HG03280 (cell line): ENCODE data around the gene IMMT.
"Not testable (repeated sequence)": the region's sequence is repeated elsewhere in the genome, so short reads cannot be mapped to it uniquely, and the experiment has no call there.

Experiments used
- ATAC-seq: cut with Tn5 transposase; IDR thresholded peaks from one replicate; pipeline ENCODE4 v1.9.1; 2021; ENCODE audit warnings: mild to moderate bottlenecking, moderate library complexity; ENCODE audit not compliant: unreplicated experiment

IMMT gene

DNA sequence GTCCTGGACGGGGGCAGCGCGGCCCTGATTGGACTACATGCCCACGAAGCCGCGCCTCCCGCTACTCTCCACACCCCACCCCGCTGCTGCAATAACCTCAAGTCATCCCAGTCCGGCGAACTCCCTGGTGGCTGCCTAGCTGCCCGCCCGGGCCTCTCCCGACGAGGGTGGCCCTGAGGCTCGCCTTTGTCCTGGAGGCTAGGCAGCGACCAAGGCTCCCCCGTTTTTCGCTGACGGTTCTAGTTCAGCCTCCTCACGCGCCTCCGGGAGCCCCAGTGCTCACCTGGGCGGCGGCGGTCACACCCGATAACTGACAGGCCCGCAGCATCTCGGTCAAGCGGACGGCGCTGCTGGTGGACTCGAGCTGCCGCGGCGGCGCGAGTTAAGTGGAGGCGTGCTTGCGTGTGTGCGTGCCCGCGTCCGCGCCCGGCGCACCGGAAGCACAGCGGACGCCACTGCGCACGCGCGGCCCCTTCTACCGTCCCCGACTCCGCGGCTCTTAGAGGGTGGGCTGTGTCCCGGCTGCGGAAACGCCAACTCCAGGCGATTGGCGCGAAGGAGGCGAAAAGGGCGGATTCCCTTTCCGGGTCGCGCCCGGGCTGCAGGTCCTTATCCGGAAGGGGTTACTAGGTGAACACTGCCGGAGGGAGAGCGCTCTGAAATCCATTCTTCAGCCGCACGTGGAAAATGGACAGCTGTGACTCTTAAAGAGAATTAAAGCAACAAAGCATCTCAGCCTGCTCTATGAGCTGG is at the start of gene IMMT:
Gene IMMT, minus strand, starts transcription at position 408 of the 753 bp plus-strand sequence. Its CDS starts 80 bp downstream, at position 328.
- peak; percentile 88 for ATAC-seq

DNA sequence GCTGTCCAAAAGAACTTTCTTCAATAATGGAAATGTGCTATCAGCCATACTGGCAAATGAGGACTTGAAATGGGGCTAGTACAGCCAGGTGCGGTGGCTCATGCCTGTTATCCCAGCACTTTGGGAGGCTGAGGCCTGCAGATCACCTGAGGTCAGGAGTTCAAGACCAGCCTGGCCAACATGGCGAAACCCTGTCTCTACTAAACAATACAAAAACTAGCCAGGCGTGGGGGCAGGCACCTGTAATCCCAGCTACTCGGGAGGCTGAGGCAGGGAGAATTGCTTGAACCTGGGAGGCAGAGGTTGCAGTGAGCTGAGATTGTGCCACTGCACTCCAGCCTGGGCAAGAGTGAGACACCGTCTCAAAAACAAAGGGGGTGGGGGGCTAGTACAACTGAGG is 49.5 kb upstream of the IMMT start:
- not testable (repeated sequence) for ATAC-seq

DNA sequence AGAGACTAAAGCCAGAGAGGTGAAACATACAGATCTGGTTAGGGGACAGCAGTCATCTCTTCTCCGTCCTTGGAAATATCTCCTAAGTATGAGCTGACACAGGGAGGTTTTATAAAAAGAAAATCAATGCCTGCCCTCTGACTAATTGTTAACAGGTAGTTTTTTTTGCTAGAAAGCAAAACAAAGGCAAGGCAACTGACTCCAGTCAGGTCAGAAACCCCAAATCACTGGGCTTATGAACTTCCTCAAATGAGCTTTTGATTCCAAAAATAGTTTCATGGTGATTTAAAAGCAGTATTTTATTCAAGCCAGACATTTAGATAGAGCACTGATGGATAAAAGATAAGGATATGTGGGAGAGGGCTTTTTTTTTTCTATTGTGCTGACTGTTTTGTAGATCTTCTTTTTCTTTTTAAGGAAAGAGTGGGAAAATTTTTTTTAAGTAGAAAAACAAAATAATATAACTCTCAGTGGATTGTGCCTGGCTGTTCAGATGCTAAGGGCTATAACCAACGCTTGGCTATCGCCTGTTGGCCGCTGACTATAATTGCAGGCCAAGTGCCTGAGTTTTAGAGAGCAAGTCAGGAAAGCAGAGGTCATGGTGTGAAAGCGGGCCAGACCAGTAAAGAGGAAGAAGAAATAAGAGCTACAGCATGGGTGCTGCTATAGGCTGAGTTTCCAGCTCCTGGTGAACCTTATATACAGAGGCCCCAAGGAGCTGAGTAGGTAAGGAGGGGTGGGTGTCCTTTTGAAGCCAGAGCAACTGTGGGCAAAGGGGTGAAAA is 48.9 kb upstream of the IMMT start:
- ATAC-seq, result no peak

DNA sequence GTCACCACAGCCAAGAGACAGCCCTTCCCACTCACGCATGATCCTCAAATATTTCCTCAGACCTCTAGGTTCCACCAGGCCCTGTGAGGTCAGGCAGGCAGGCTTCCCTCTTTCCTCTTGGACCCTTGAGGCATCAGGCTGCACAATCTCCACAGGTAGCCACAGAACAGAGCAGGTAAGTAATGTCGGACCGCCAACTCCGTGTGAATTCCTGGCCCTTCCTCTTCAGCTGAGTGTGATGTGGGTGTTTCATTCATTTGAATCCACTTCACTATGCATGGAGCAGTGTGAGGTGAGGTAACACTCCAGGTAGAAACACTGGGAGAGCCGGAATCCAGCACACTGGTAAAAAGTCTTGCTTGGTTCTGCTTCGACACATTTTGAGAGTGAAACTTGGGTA is 48.0 kb upstream of the IMMT start:
- no peak for ATAC-seq

DNA sequence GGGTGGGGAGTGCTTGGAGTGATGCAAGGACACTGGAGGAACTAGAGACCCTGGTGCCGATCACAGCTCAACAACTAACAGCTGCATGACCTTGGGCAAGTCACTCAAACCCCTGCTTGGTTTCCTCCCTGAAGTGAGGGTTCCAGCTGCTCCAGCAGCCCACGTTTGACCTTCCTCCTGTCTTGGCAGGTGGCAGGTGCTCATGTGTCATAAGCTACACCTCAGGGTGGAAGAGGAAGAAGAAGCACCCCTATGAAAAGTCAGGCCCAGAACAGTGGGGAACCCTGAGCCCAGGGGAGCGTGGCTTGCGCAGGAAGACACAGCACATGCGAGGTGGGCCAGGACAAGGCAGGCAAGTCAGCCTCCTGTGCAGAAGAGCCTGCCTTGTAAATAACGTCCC is 46.3 kb upstream of the IMMT start:
- ATAC-seq, result no peak

DNA sequence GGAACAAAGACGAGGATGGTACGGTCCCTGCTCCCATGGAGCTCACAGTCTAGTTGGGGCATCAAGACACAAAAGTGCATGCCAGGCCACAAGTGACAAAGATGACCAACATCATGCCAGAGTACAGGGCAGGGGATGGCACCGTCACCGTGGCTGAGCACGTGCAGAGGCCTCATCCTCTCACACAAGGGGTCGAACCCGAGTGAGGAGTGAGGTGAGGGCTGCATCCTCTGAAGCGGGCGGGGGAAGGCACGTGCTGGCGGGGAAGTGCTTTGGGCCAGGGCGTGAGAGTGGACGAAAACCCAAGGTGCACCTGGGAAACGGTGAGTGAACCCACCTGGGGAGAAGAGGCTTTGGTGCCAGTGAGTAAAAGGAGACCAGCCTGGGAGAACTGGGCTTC is 45.0 kb upstream of the IMMT start:
- no peak for ATAC-seq

DNA sequence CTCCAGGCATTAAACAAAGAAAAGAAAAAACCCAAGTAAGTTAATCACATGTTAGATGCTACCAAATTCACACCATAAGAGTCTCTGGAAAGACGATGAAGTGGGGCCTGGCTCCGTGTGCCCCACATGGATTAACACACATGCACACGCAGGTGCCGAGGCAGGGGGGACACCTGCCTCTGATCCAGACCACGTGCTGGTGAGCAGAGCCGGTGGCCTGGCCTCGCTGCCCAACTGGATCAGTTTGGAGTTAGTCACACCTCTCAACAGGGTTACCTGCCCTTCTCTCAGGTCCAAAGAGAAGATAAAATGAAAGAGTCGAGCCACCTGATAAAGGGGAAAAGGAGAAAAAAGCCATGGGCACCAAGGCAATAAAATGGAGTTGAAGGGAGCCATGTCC is 44.5 kb upstream of the IMMT start:
- no peak for ATAC-seq

DNA sequence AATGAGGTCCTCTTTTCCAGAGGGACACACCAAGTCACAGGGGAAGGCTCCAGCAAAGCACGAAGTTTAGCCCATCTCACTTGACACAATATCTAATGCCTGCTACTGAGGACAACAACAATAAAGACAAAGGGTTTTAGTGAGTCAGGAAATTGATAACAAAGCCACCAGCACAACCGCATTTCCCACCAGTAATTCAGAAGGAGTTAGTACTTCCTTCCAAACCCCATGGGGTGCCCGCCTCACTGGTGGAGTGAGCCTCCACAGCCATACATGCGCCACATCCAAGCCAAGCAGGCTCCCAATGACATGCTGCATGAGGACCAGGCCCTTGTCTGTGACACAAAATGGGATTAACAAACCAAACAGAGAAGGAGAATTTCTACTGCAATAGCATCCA is 44.1 kb upstream of the IMMT start:
- no peak for ATAC-seq

DNA sequence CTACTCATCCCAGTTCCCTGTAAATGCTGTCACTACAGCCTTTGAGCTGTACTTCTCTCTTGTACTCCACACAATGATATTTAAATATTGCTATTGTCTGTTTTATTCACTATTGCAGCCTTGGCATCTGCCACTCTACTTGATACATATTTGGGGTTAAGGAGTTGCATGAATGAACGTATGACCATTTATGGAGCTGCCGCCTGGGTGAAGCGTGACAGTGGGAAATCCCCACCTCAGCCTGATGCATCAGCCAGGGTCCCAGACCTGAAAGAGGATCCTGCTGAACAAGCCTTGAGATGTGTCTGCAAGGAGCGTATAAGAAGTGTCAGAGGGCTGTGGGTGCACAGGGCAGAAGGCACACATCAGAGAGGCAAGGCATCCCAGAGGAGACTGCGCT is 43.1 kb upstream of the IMMT start:
- ATAC-seq, result peak; percentile 74

DNA sequence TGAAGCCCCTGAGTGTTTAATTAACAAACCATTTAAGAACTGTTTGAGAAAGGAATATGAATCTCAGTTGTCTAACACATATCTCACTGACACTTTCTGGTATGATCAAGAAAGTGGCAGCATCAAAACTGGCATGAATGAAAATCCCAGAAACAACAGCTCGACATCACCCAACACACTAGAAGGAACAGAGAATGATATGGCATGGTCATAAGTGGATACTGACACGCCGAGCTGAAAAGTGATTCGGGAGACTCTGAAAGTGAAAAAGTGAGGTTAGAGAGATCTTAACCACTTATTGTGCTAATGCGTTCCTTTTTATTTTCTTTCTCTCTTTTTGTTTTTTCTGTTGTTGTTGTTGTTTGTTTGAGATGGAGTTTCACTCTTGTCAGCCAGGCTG is 41.9 kb upstream of the IMMT start:
- no peak for ATAC-seq

DNA sequence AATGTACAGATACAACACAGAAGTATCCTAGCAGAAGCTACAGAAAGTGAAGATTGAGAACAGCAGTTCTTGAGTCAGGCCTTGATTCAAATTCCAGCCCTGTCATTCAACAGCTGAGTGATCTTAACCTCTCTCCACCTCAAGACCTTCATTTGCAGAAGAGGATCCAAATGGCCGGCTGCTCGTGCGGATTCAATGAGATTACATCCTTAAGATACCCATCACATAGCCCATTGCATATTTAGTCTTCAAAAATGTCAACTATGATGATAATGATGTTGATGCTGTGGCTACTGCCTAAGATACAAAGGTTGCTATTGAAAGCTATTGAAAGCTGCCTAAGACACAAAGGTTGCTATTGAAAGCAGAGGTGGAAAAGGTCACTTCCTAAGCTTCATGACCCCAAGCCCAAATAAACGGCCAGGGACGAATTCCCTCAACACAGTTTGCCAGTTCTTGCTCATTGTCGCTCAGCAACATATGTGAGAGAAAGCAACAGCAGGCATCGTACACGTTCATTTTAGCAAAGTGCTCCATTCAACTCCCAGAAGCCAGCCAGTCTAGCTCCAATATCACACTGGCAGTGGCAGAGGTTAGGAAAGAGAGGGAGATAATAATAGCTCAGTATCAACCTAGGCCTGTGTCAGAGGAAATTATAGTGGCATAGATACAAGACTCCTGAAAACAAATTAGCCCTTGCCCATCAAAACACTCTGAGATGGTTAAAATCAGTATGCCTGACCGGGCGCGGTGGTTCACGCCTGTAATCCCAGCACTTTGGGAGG is 40.1 kb upstream of the IMMT start:
- ATAC-seq, result no peak

DNA sequence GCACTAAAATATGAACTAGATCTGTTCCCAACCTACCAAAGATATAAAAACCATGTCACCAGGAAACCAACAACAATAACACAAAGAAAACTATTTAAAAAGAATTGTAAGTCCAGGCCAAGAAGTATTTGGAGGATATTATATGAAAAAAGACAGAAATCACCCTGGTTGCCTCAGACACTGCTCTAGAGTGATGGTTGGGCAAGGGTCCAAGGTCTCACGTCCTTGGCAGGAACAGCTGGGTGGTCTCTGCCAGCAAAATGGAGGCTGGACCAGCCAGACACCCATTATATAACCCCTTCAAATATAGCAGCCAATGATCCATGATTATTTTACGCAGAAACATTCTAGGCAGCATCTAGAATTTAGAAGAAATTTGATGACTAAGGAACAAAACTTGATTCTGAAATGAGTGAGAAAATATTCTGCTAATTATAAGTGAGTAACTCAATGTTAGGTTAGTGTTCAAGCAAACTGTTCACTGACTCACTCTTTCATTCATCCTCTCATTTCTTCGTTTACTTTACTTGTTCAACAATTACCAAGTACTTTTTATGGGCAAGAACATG is 39.4 kb upstream of the IMMT start:
- ATAC-seq, result no peak

DNA sequence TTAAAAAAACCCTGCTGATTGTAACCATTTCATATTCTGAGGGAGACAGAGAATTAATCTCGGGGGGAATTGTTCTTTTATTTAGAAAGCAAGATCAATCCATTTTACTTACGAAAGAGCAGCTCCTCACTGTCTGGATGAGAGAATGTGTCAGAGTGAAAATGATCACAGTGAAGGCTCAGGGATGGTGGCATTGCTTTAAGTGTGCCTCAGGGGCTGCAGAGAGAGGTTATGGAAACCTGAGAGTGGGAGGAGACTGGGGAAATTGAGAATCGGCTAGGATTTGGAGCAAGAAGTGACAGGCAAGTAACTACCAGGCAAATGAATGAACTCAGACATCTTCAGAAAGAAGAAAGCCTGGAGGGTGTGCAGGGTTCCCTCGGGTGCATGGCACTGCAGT is 38.2 kb upstream of the IMMT start:
- ATAC-seq, result no peak

DNA sequence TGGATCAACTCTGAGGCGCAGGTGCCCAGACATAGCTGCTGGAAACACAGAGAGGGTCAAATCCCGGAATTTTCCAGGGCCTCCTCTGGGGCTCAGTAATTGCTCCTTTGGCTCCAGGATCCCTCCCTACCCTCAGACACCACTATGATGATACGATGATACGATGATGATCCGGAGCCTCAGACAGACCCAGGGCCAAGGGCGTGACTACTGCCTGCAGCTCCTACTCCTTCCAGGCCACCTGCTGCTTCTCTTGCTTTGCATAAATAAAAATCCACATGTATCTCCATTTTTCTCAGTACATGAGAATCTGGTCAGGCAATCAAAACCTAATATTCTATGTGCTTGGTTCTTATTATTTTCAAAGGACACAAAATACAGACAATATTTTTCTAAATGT is 37.6 kb upstream of the IMMT start:
- ATAC-seq, result no peak

DNA sequence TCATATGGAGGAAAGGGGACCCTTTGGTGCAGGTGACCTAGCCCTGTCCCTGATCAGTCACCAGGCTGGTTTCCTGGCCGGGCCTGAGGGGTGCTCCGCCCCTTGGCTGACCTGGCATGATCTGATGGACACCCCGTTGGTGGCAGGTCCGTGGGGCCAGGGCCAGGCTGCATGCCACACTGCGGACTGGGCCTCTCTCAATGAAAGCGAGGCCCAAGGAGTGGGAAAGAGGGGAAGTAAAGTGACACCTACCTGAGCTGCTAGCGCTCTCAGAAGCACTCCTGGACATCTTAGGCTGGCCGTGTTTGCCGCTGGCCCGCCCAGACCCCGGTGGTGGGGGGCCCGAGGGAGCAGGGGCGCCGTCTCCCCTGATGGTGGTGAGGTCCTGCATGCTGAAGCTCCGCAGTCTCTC is 37.1 kb upstream of the IMMT start:
- ATAC-seq, result no peak

DNA sequence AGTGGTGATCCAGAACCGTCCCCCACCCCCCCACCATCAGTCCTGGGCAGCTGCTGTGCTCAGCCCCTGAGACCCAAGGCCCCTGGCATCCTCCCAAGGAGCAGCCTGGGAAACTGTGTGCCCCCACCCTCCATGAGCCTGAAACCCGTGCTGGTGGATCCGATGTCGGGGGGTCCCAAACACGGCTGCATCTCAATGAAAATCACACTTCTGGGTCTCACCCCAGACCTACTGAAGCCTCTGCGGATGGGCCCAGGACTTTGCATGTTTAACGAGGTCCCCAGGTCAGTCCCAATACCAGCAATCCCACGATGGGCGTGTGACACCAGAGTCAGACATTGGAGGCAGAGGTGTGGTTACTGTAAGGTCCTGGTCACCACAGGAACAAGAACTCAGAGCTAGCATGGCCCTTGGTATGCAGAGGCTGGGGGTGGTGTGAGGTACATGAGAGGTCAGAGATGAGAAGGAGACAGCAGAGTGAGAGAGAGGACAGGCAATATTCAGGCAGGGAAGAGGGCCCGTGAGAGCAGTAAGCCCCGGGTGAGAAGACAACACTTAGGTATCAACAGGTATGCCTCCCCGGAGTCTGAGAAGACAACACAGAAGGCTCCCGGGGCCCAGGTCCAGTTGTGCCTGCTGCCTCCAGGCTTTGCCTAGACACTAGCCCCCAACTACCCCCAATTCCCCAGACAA is 36.6 kb upstream of the IMMT start:
- ATAC-seq, result no peak

DNA sequence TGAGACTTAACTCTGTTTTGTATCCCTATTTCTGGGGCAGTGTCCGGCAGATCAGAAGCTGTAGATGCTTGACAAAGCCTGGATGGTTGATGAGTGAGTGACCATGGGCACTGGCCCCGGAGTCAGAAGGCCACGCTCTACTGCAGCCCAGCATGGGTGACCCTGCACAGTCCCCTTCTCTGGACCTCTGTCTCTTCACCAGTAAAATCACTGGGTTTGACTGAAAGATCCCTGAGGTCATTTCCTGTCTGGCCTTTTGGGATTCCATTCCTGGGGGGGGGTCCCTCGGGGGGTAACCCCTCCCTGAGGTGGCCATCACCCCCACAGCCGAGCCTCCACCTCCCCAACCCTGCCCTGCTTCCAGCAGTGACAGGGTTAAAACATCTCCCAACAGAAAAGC is 35.7 kb upstream of the IMMT start:
- no peak for ATAC-seq

DNA sequence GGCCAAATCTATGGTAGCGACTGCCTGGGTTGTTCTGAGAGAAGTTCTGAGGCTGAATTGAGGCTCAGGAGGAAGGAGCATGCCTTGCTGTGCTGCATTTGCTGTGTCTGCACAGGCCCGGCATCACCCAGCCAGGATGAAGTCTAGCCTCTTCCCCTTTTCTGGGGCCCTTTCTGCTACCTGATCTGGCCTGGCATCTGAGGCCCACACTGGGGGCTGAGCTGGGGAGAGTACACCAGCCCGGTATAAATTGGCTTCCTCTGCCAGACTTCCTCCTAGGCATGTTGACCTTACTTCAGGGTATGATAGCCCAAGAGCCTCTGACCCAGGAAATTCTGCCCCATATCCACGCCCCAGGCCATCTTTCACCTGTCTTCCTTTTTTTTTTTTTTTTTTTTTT is 34.0 kb upstream of the IMMT start:
- ATAC-seq, result no peak

DNA sequence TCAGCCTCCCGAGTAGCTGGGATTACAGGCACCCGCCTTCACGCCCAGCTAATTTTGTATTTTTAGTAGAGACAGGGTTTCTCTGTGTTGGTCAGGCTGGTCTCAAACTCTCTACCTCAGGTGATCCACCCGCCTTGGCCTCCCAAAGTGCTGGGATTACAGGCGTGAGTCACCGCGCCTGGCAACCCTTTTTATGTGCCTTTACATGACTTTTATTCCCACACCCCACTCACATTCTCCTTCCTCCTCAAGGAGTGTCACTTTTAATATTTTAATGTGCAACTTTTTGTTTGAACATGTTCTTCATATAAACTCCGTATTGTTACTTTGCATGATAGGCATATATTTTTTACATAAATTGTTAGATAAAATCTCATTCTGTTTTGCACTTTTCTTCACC is 33.3 kb upstream of the IMMT start:
- not testable (repeated sequence) for ATAC-seq

DNA sequence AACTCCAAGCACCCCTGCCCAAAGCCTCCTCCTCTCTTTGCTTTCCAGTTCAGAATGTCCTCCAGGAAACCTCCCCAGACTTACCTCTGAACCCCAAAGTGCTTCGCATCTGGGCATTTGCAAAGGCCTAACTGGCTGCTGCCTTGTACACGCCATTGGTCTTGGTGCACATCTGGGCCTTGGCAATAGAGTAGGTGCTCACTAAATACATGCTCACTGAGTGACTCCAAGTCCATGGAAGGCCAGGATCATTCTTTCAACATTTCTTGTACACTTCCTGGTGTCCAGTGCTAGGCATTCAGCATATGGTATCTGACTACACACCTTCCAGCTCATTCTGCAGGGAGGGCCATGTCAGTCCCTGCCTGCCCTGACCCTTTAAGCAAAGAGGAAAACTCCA is 32.4 kb upstream of the IMMT start:
- ATAC-seq, result no peak
